Measurements from ENCODE around the gene KATNIP.

DNA sequence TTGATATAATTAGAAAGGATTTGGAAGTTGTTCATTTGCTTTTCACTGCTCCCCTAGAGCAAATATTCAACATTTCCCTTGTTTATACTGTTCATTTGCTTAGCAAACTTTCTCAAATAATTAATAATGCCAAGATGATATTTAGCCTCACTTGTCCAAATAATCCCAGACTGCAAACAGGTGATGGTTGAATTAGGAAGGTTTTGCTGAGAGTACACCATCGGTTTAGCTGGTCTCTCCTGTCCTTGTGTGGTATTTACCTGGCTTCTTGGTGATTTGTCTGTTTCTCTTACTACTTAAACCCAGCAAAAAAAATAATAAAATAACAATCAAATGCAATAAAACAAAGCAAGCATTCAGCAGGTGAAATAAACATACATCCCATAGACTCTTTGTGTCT lies 6.5 kb downstream of the KATNIP start:
- TF ChIP-seq POLR2AphosphoS5 (IDR thresholded peaks at IDR 0.05; ENCODE audit: low read depth) (no peak), GABPA (IDR thresholded peaks at IDR 0.05; ENCODE audit: low read depth) (no peak)
- TF ChIP-seq, protein P1, sequence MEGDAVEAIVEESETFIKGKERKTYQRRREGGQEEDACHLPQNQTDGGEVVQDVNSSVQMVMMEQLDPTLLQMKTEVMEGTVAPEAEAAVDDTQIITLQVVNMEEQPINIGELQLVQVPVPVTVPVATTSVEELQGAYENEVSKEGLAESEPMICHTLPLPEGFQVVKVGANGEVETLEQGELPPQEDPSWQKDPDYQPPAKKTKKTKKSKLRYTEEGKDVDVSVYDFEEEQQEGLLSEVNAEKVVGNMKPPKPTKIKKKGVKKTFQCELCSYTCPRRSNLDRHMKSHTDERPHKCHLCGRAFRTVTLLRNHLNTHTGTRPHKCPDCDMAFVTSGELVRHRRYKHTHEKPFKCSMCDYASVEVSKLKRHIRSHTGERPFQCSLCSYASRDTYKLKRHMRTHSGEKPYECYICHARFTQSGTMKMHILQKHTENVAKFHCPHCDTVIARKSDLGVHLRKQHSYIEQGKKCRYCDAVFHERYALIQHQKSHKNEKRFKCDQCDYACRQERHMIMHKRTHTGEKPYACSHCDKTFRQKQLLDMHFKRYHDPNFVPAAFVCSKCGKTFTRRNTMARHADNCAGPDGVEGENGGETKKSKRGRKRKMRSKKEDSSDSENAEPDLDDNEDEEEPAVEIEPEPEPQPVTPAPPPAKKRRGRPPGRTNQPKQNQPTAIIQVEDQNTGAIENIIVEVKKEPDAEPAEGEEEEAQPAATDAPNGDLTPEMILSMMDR (IDR thresholded peaks at IDR 0.05; ENCODE audit: insufficient read depth, low read length): no peak
- TF ChIP-seq, protein P2, sequence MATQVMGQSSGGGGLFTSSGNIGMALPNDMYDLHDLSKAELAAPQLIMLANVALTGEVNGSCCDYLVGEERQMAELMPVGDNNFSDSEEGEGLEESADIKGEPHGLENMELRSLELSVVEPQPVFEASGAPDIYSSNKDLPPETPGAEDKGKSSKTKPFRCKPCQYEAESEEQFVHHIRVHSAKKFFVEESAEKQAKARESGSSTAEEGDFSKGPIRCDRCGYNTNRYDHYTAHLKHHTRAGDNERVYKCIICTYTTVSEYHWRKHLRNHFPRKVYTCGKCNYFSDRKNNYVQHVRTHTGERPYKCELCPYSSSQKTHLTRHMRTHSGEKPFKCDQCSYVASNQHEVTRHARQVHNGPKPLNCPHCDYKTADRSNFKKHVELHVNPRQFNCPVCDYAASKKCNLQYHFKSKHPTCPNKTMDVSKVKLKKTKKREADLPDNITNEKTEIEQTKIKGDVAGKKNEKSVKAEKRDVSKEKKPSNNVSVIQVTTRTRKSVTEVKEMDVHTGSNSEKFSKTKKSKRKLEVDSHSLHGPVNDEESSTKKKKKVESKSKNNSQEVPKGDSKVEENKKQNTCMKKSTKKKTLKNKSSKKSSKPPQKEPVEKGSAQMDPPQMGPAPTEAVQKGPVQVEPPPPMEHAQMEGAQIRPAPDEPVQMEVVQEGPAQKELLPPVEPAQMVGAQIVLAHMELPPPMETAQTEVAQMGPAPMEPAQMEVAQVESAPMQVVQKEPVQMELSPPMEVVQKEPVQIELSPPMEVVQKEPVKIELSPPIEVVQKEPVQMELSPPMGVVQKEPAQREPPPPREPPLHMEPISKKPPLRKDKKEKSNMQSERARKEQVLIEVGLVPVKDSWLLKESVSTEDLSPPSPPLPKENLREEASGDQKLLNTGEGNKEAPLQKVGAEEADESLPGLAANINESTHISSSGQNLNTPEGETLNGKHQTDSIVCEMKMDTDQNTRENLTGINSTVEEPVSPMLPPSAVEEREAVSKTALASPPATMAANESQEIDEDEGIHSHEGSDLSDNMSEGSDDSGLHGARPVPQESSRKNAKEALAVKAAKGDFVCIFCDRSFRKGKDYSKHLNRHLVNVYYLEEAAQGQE (IDR thresholded peaks at IDR 0.05; ENCODE audit: insufficient replicate concordance, low read depth): no peak

Data from HL-60 (cell line).